ENCODE measurements around the gene CBLB. TPM values are rescaled to one million over a fixed set of nuclear protein-coding genes. Genes with fewer than 3 reads are reported as not detected.

Gene CBLB
- total and polyA plus RNA-seq, 9 of the 15 experiments (the other 6 are each of a cell fraction or from before 2014, with no cell fraction given) = 1.8 to 8.1 (median 5.3) TPM

DNA sequence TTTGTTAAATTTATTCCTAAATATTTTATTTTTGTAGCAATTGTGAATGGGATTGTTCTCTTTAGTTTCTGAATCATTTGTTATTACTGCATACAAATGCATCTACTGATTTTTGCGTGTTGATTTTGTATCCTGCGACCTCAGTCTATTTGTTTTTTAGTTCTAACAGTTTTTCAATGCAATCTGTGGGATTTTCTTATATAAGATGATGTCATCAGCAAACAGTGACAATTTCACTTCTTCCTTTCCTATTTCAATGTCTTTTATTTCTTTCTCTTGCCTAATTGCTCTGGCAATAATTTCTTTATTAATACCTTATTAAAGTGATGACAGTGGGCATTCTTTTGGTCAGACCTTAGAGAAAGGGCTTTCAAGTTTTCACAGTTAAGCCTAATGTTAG is 48.0 kb upstream of the CBLB start:
- no TSS peak for BruUV-seq (replicated peaks)
- Histone ChIP-seq H3K9ac (ENCODE audit: insufficient read depth in 1 of 2, low read depth in 2 of 2, low read length in 2 of 2) (no peak overlapping the region), H3K4me1 (replicated peaks in 1 of 2; ENCODE audit: control insufficient read depth in 2 of 2, insufficient read depth in 2 of 2, low read length in 2 of 2) (no peaks in the 10 kb centered on the region), H3K4me2 (ENCODE audit: insufficient read depth, low read length) (no peak overlapping the region), H2AFZ (ENCODE audit: low read depth, low read length) (no peak overlapping the region), H4K20me1 (replicated peaks; ENCODE audit: control insufficient read depth, insufficient read depth, low read length) (no peaks in the 10 kb centered on the region), H3K27me3 (ENCODE audit: control insufficient read depth in 2 of 2, insufficient read depth in 2 of 2, low read length in 2 of 2) (no peaks in the 10 kb centered on the region), H3K36me3 (ENCODE audit: control insufficient read depth, insufficient read depth, low read length) (no peaks in the 10 kb centered on the region), H3K9me3 (replicated peaks; ENCODE audit: control insufficient read depth, insufficient read depth, low read depth, low read length) (no peaks in the 10 kb centered on the region), H3K27ac (ENCODE audit: extremely low read depth, low read depth, low read length) (no peak overlapping the region), H3K79me2 (ENCODE audit: control insufficient read depth, insufficient read depth, low read length) (no peaks in the 10 kb centered on the region), H3K4me3 (no peak overlapping the region), H3K9me1 (ENCODE audit: control insufficient read depth, insufficient read depth, low read length) (no peaks in the 10 kb centered on the region)
- CTCF ChIA-PET (ENCODE audit: low intra/inter-chr PET ratio) = no interaction called here
- no peak for ATAC-seq
- intact Hi-C loops (cut with micrococcal nuclease) = no loop called here
- FAIRE-seq = no peak
- TF ChIP-seq, protein P1, sequence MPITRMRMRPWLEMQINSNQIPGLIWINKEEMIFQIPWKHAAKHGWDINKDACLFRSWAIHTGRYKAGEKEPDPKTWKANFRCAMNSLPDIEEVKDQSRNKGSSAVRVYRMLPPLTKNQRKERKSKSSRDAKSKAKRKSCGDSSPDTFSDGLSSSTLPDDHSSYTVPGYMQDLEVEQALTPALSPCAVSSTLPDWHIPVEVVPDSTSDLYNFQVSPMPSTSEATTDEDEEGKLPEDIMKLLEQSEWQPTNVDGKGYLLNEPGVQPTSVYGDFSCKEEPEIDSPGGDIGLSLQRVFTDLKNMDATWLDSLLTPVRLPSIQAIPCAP (CRISPR knock-in tag; IDR thresholded peaks at IDR 0.05; ENCODE audit: borderline replicate concordance) = no peak
- TF ChIP-seq PTBP1 (IDR thresholded peaks at IDR 0.05; ENCODE audit: low read depth, low read length) (no peak), THRAP3 (IDR thresholded peaks at IDR 0.05; ENCODE audit: borderline replicate concordance) (no peak), ADNP (tag; IDR thresholded peaks at IDR 0.05) (no peak), PML (IDR thresholded peaks at IDR 0.05; ENCODE audit: low read length) (no peak), ARHGAP35 (IDR thresholded peaks at IDR 0.05; ENCODE audit: partially characterized antibody) (no peak), POLR2G (IDR thresholded peaks at IDR 0.05; ENCODE audit: low read depth, low read length) (no peak), CC2D1A (IDR thresholded peaks at IDR 0.05) (no peak)
- TF ChIP-seq, protein P2, sequence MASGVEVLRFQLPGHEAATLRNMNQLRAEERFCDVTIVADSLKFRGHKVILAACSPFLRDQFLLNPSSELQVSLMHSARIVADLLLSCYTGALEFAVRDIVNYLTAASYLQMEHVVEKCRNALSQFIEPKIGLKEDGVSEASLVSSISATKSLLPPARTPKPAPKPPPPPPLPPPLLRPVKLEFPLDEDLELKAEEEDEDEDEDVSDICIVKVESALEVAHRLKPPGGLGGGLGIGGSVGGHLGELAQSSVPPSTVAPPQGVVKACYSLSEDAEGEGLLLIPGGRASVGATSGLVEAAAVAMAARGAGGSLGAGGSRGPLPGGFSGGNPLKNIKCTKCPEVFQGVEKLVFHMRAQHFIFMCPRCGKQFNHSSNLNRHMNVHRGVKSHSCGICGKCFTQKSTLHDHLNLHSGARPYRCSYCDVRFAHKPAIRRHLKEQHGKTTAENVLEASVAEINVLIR (CRISPR knock-in tag; IDR thresholded peaks at IDR 0.05) = no peak
- TF ChIP-seq, protein P3, sequence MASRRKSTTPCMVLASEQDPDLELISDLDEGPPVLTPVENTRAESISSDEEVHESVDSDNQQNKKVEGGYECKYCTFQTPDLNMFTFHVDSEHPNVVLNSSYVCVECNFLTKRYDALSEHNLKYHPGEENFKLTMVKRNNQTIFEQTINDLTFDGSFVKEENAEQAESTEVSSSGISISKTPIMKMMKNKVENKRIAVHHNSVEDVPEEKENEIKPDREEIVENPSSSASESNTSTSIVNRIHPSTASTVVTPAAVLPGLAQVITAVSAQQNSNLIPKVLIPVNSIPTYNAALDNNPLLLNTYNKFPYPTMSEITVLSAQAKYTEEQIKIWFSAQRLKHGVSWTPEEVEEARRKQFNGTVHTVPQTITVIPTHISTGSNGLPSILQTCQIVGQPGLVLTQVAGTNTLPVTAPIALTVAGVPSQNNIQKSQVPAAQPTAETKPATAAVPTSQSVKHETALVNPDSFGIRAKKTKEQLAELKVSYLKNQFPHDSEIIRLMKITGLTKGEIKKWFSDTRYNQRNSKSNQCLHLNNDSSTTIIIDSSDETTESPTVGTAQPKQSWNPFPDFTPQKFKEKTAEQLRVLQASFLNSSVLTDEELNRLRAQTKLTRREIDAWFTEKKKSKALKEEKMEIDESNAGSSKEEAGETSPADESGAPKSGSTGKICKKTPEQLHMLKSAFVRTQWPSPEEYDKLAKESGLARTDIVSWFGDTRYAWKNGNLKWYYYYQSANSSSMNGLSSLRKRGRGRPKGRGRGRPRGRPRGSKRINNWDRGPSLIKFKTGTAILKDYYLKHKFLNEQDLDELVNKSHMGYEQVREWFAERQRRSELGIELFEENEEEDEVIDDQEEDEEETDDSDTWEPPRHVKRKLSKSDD (conservative IDR thresholded peaks at IDR 0.05; ENCODE audit: low read length) = no peak
- TF ChIP-seq, protein P4, sequence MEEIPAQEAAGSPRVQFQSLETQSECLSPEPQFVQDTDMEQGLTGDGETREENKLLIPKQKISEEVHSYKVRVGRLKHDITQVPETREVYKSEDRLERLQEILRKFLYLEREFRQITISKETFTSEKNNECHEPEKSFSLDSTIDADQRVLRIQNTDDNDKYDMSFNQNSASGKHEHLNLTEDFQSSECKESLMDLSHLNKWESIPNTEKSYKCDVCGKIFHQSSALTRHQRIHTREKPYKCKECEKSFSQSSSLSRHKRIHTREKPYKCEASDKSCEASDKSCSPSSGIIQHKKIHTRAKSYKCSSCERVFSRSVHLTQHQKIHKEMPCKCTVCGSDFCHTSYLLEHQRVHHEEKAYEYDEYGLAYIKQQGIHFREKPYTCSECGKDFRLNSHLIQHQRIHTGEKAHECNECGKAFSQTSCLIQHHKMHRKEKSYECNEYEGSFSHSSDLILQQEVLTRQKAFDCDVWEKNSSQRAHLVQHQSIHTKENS (CRISPR knock-in tag; IDR thresholded peaks at IDR 0.05) = no peak
- in situ Hi-C loops (cut with MboI) = no loop called here
- no peak for DNase-seq (ENCODE audit: extremely low read depth in 1 of 4, low spot score in 3 of 4)
- POLR2A ChIA-PET = interaction anchor here (0.6 kb wide), 1 partner anchor 27 kb away, joined by 3 read pairs; no protein-coding TSS in a partner anchor
- WGBS (ENCODE audit: insufficient coverage, low coverage, missing lambda C conversion rate) = 8% methylated on average over 2 of the region's 2 CpGs

All from K562 (cell line).